Measurements from ENCODE around the gene UGT2A1.
"Not testable (repeated sequence)": the region's sequence is repeated elsewhere in the genome, so short reads cannot be mapped to it uniquely, and the experiment has no call there.

UGT2A1 gene

GRCh38 chr4:69653147-69653546 lies at the start of gene UGT2A1:
TSS of gene UGT2A1 (minus strand) at chr4:69653247. CDS start at chr4:69647644, 5,603 bp downstream.
- H3K4me3 ChIP-seq (ENCODE audit: low read depth, low read length) = no peak within 1 kb of the TSS
- TF ChIP-seq CTCF (IDR thresholded peaks at IDR 0.05; ENCODE audit: insufficient read depth, low read depth, low read length, missing control alignments) = no peak
- DNase-seq (ENCODE audit: low read depth) = no peak

GRCh38 chr4:69702201-69702600 lies 49.2 kb upstream of the UGT2A1 start:
- no peak overlapping the region for H3K4me3 ChIP-seq (ENCODE audit: low read depth, low read length)
- DNase-seq (ENCODE audit: low read depth) = no peak
- TF ChIP-seq CTCF (IDR thresholded peaks at IDR 0.05; ENCODE audit: insufficient read depth, low read depth, low read length, missing control alignments) = no peak

DNA sequence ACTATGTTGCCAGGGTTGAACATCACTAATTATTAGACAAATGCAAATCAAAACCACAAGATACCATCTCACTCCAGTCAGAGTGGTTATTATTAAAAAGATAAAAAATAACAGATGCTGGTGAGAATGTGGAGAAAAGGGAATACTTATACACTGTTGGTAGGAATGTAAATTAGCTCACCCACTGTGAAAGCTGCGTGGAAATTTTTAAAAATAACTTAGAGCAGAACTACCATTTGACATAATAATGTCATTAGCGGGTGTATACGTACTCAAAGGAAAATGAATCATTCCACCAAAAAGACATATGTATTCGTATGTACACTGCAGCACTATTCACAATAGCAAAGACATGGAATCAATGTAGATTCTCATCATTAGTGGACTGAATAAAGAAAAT lies 48.6 kb upstream of the UGT2A1 start:
- TF ChIP-seq CTCF (IDR thresholded peaks at IDR 0.05; ENCODE audit: insufficient read depth, low read depth, low read length, missing control alignments) = no peak
- no peak for DNase-seq (ENCODE audit: low read depth)
- H3K4me3 ChIP-seq (ENCODE audit: low read depth, low read length) = no peak overlapping the region

- TF ChIP-seq CTCF (IDR thresholded peaks at IDR 0.05; ENCODE audit: insufficient read depth, low read depth, low read length, missing control alignments) = no peak
- no peak for DNase-seq (ENCODE audit: low read depth)
- H3K4me3 ChIP-seq (ENCODE audit: low read depth, low read length) = no peak overlapping the region
Observed at GRCh38 chr4:69697536-69698242, 44.6 kb upstream of the UGT2A1 start.

DNA sequence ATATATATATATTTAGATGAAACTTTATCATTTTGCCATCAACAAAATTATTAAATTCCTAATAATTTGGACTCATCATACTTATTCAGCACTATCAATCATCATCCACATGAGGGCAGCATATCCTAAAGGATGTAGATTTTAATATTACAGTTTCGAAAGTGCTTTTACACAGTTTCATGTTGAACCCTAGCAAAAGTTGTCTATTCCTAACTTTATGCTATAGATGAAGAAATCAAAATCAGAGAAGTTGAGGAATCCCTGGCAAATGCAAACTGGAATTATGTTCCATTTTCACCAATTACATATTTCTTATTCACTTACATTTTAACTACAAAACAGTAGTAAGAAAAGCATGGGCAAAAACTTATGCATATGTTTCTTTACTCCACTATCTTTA lies 36.6 kb upstream of the UGT2A1 start:
- DNase-seq (ENCODE audit: low read depth) = peak; percentile 31
- H3K4me3 ChIP-seq (ENCODE audit: low read depth, low read length) = no peak overlapping the region
- peak; percentile 37 for TF ChIP-seq CTCF (IDR thresholded peaks at IDR 0.05; ENCODE audit: insufficient read depth, low read depth, low read length, missing control alignments)

GRCh38 chr4:69684804-69685203 lies 31.8 kb upstream of the UGT2A1 start:
- no peak for DNase-seq (ENCODE audit: low read depth)
- no peak overlapping the region for H3K4me3 ChIP-seq (ENCODE audit: low read depth, low read length)
- no peak for TF ChIP-seq CTCF (IDR thresholded peaks at IDR 0.05; ENCODE audit: insufficient read depth, low read depth, low read length, missing control alignments)

GRCh38 chr4:69668680-69669079 lies 15.6 kb upstream of the UGT2A1 start:
- no peak for DNase-seq (ENCODE audit: low read depth)
- no peak for TF ChIP-seq CTCF (IDR thresholded peaks at IDR 0.05; ENCODE audit: insufficient read depth, low read depth, low read length, missing control alignments)
- no peak overlapping the region for H3K4me3 ChIP-seq (ENCODE audit: low read depth, low read length)

GRCh38 chr4:69664009-69664408 lies 11.0 kb upstream of the UGT2A1 start:
- not testable (repeated sequence) for H3K4me3 ChIP-seq (ENCODE audit: low read depth, low read length); DNase-seq (ENCODE audit: low read depth)

DNA sequence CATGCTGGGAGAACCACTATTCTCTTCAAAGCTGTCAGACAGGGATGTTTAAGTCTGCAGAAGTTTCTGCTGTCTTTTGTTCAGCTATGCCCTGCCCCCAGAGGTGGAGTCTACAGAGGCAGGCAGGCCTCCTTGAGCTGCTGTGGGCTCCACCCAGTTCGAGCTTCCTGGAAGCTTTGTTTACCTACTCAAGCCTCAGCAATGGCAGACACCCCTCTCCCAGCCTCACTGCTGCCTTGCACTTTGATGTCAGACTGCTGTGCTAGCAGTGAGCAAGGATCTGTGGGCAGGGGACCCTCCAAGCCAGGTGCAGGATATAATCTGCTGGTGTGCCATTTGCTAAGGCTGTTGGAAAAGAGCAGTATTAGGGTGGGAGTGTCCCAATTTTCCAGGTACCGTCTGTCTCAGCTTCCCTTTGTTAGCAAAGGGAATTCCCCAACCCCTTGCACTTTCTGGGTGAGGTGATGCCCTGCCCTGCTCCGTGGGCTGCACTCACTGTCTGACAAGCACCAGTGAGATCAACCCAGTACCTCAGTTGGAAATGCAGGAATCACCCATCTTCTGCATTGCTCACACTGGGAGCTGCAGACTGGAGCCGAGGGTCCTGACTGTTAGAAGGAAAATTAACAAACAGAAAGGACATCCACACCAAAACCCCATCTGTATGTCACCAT lies 8.2 kb upstream of the UGT2A1 start:
- not testable (repeated sequence) for DNase-seq (ENCODE audit: low read depth); H3K4me3 ChIP-seq (ENCODE audit: low read depth, low read length)

Measured in GM12865 (cell line).